HEK293 (cell line): ENCODE measurements around the gene USHBP1.
A peak's percentile ranks its signal among the peaks of the same experiment; 100 is the strongest.

Source experiments
- CTCF ChIA-PET: fragments of 350-600 bp; formaldehyde crosslinking; extraction: SDS; loops from one replicate; lab custom pipeline; 2021; ENCODE audit warnings: antibody characterized with exemption; lab: Yijun Ruan, JAX
- POLR2A ChIA-PET: fragments of 300-600 bp; formaldehyde crosslinking; extraction: SDS; loops from one replicate; lab custom pipeline; 2020; ENCODE audit warnings: antibody characterized with exemption, inconsistent platforms; lab: Yijun Ruan, JAX
- H3K27ac ChIP-seq: fragments of 200-500 bp; sonication (Bioruptor generic); 2 replicates; pipeline ENCODE4 v1.5.1; 2014; ENCODE audit warnings: low read depth, low read length, control low read depth, inconsistent platforms; ENCODE audit errors: extremely low read depth
- H3K36me3 ChIP-seq, 2 experiments: fragments of 200-500 bp in 1 of 2; sonication (Bioruptor generic) in 1 of 2; 1 replicate in 1 of 2; 2 replicates in 1 of 2; pipeline ENCODE4 v1.5.1; 2014 to 2017; ENCODE audit warnings: inconsistent platforms in 2 of 2, low read length in 2 of 2; ENCODE audit not compliant: control insufficient read depth in 2 of 2, insufficient read depth in 1 of 2
- H3K4me1 ChIP-seq: fragments of 200-500 bp; sonication (Bioruptor generic); 2 replicates; pipeline ENCODE4 v1.5.1; 2014; ENCODE audit warnings: mild to moderate bottlenecking, low read length, inconsistent platforms; ENCODE audit not compliant: control insufficient read depth, insufficient read depth
- H3K4me3 ChIP-seq: 2 replicates; pipeline ENCODE4 v1.5.1; 2011; ENCODE audit warnings: low read depth, mild to moderate bottlenecking, control low read depth, low read length, moderate library complexity
- H3K9me3 ChIP-seq: fragments of 200-500 bp; sonication (Bioruptor generic); 2 replicates; pipeline ENCODE4 v1.5.1; 2014; ENCODE audit warnings: low read depth, low read length, inconsistent platforms; ENCODE audit not compliant: control insufficient read depth, insufficient read depth
- ATF2 ChIP-seq: fragments of 450-650 bp; formaldehyde crosslinking; IDR thresholded peaks from 2 replicates; pipeline ENCODE4 v1.5.1; 2016; ENCODE audit warnings: missing biosample characterization, missing genetic modification characterization, low read depth
- BCL11A ChIP-seq: fragments of 450-650 bp; formaldehyde crosslinking; IDR thresholded peaks from 2 replicates; pipeline ENCODE4 v1.5.1; 2016; ENCODE audit warnings: low read depth, missing biosample characterization, missing genetic modification characterization
- EGR2 ChIP-seq: fragments of 450-650 bp; formaldehyde crosslinking; IDR thresholded peaks from 2 replicates; pipeline ENCODE4 v1.5.1; 2016; ENCODE audit warnings: low read depth, missing biosample characterization, missing genetic modification characterization
- GLIS1 ChIP-seq: fragments of 450-650 bp; formaldehyde crosslinking; IDR thresholded peaks from 2 replicates; pipeline ENCODE4 v1.5.1; 2016; ENCODE audit warnings: missing biosample characterization, missing genetic modification characterization
- GLIS2 ChIP-seq: fragments of 450-650 bp; formaldehyde crosslinking; IDR thresholded peaks from 2 replicates; pipeline ENCODE4 v1.5.1; 2016; ENCODE audit warnings: missing biosample characterization, missing genetic modification characterization
- HOXA7 ChIP-seq: sonication (generic); formaldehyde crosslinking; IDR thresholded peaks from 2 replicates; pipeline ENCODE4 v1.8.1; 2022; ENCODE audit warnings: missing genetic modification reagents, borderline replicate concordance
- IKZF3 ChIP-seq: fragments of 450-650 bp; IDR thresholded peaks from 2 replicates; pipeline ENCODE4 v1.5.0; 2018; ENCODE audit warnings: missing biosample characterization, mild to moderate bottlenecking, missing genetic modification characterization, moderate library complexity
- INSM2 ChIP-seq: fragments of 450-650 bp; formaldehyde crosslinking; IDR thresholded peaks from 2 replicates; pipeline ENCODE4 v1.5.1; 2016; ENCODE audit warnings: missing biosample characterization, missing genetic modification characterization
- KLF16 ChIP-seq: fragments of 450-650 bp; formaldehyde crosslinking; IDR thresholded peaks from 2 replicates; pipeline ENCODE4 v1.5.1; 2017; ENCODE audit warnings: missing biosample characterization, missing genetic modification characterization
- MEIS1 ChIP-seq: sonication (generic); formaldehyde crosslinking; IDR thresholded peaks from 2 replicates; pipeline ENCODE4 v1.8.1; 2022; ENCODE audit warnings: missing genetic modification reagents, mild to moderate bottlenecking, borderline replicate concordance
- REST ChIP-seq: fragments of 450-650 bp; formaldehyde crosslinking; IDR thresholded peaks from 2 replicates; pipeline ENCODE4 v1.5.1; 2016; ENCODE audit warnings: missing biosample characterization, missing genetic modification characterization
- SALL2 ChIP-seq: fragments of 450-650 bp; formaldehyde crosslinking; IDR thresholded peaks from 2 replicates; pipeline ENCODE4 v1.5.0; 2017; ENCODE audit warnings: missing biosample characterization, mild to moderate bottlenecking, missing genetic modification characterization, borderline replicate concordance
- SP2 ChIP-seq: fragments of 450-650 bp; formaldehyde crosslinking; IDR thresholded peaks from 2 replicates; pipeline ENCODE4 v1.5.1; 2016; ENCODE audit warnings: missing biosample characterization, missing genetic modification characterization
- ZEB2 ChIP-seq: fragments of 450-650 bp; formaldehyde crosslinking; IDR thresholded peaks from 2 replicates; pipeline ENCODE4 v1.5.1; 2016; ENCODE audit warnings: missing biosample characterization, missing genetic modification characterization
- ZIC2 ChIP-seq: fragments of 450-650 bp; formaldehyde crosslinking; IDR thresholded peaks from 2 replicates; pipeline ENCODE4 v1.5.1; 2016; ENCODE audit warnings: missing biosample characterization, missing genetic modification characterization
- ZNF138 ChIP-seq: fragments of 450-650 bp; formaldehyde crosslinking; IDR thresholded peaks from 2 replicates; pipeline ENCODE4 v1.5.1; 2016; ENCODE audit warnings: missing biosample characterization, missing genetic modification characterization, borderline replicate concordance
- ZNF214 ChIP-seq: fragments of 450-650 bp; formaldehyde crosslinking; IDR thresholded peaks from 2 replicates; pipeline ENCODE4 v1.5.1; 2017; ENCODE audit warnings: missing biosample characterization, mild to moderate bottlenecking, missing genetic modification characterization, borderline replicate concordance
- ZNF350 ChIP-seq: fragments of 450-650 bp; formaldehyde crosslinking; IDR thresholded peaks from 2 replicates; pipeline ENCODE4 v1.5.0; 2017; ENCODE audit warnings: missing biosample characterization, mild to moderate bottlenecking, missing genetic modification characterization
- ZNF488 ChIP-seq: fragments of 450-650 bp; formaldehyde crosslinking; IDR thresholded peaks from 2 replicates; pipeline ENCODE4 v1.5.1; 2016; ENCODE audit warnings: missing biosample characterization, missing genetic modification characterization
- ZNF658 ChIP-seq: fragments of 450-650 bp; formaldehyde crosslinking; IDR thresholded peaks from 2 replicates; pipeline ENCODE4; 2016; ENCODE audit warnings: missing biosample characterization, missing genetic modification characterization
- ZSCAN16 ChIP-seq: fragments of 450-650 bp; formaldehyde crosslinking; IDR thresholded peaks from 2 replicates; pipeline ENCODE4 v1.5.1; 2016; ENCODE audit warnings: missing biosample characterization, missing genetic modification characterization
- ZSCAN30 ChIP-seq: fragments of 450-650 bp; IDR thresholded peaks from 2 replicates; pipeline ENCODE4 v1.5.1; 2018; ENCODE audit warnings: missing biosample characterization, mild to moderate bottlenecking, missing genetic modification characterization, moderate library complexity

The USHBP1 gene

GRCh38 chr19:17249887-17250548, 14.5 kb downstream of the USHBP1 start (continued):
- TF ChIP-seq REST (tag by site-specific recombination) (no peak), ZNF658 (tag by site-specific recombination) (no peak), GLIS1 (tag by site-specific recombination) (no peak), SP2 (tag by site-specific recombination) (no peak), ZNF138 (no peak)
- TF ChIP-seq, all 188 proteins: peak for 2

GRCh38 chr19:17248011-17248776, 16.4 kb downstream of the USHBP1 start:
- Histone ChIP-seq H3K4me3 (no peak overlapping the region), H3K9me3 (no peaks in the 10 kb centered on the region), H3K27ac (no peak overlapping the region), H3K4me1 (peaks cover 10% of the 10 kb centered on the region), H3K36me3 (no peaks in the 10 kb centered on the region)
- ChIA-PET POLR2A (interaction anchor here (1.3 to 2.2 kb wide), 4 partner anchors 13 to 33 kb away, joined by 4 to 12 read pairs (median 8); partner anchors contain the start of genes BABAM1, OCEL1 and USE1), CTCF (interaction anchor here (1.1 to 2.8 kb wide), 3 partner anchors 12 to 20 kb away, joined by 3 to 26 read pairs (median 6); no protein-coding TSS in a partner anchor)
- TF ChIP-seq ZSCAN30 (tag by site-specific recombination) (no peak), IKZF3 (tag by site-specific recombination) (0 out of 2 replicates have a peak, but pooled peaks have one; percentile 27), ZNF214 (no peak), KLF16 (tag by site-specific recombination) (no peak), ZIC2 (tag by site-specific recombination) (peak; percentile 62), ZNF488 (tag by site-specific recombination) (no peak), ZEB2 (tag by site-specific recombination) (peak; percentile 72), EGR2 (tag by site-specific recombination) (0 out of 2 replicates have a peak, but pooled peaks have one; percentile 26), BCL11A (tag by site-specific recombination) (no peak), SALL2 (tag by site-specific recombination) (no peak), ZSCAN16 (tag by site-specific recombination) (no peak), ZNF350 (no peak), MEIS1 (CRISPR knock-in tag) (no peak), ATF2 (no peak), HOXA7 (CRISPR knock-in tag) (no peak), GLIS1 (tag by site-specific recombination) (peak; percentile 26; the same call in 1 of the 2 replicates), GLIS2 (tag by site-specific recombination) (peak; percentile 44; the same call in 1 of the 2 replicates), INSM2 (tag by site-specific recombination) (no peak)
